ENCODE measurements around the gene SCAPER. TPM values are rescaled to one million over a fixed set of nuclear protein-coding genes. Genes with fewer than 3 reads are reported as not detected.
"Not testable (repeated sequence)": the region's sequence is repeated elsewhere in the genome, so short reads cannot be mapped to it uniquely, and the experiment has no call there.

The SCAPER gene
- total RNA-seq, 1 experiment from 2014 or later = 12.7 TPM

DNA sequence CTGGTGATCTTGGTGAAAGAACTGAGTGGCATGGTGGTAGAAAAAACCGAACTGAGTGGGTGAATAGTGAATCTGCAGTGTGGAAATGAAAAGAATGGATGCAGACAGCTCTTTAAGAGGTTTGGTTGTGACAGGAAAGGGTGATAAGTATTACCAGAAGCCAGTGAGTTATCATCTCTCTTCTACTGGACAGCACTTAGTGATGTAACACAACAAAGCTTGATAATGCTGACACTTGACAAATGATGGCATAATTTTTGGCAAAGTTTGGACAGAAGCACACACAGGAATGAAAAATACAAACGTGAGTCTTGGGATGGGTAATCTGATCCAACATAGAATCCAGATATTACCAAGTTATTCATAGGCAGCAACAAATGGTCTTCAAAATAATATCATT lies 456.4 kb downstream of the SCAPER start:
- in situ Hi-C loops (cut with HindIII; ENCODE audit: low pct_unique_long_range_greater_than_20kb, low sequenced_read_pairs) = no loop called here
- no peak for DNase-seq (ENCODE audit: low read depth, low spot score)

DNA sequence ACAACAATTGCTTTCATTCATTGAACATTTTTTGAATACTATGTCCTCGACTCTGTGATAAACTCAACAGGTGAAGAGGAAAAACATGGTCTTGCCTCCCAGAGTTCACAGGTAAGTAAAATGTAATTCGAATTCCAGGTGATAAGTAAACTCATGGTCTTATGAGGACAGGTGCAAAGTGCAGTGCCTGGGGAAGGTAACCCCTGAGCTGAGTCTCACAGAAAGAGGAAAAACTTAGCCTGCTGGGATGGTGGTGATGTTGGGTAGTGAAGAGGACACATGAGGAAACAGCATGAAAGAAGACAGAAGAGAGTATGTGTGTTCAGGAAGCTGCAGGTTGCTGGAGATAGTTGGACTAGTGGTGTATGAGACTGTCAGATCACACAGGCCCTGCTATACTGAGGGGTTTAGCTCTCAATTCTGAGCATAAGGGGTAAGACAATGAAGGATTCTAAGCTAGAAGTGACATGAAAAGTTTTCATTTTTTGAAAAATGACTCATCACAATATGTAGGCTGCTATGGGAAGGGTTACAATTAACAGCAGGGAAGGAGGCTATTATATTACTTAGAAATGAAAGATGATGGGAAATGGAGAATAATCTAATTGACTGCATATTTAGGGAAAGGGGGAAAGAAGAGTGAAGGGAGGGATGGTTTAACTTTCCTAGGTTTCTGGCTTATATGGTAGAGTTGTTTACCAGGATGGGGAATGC lies 457.3 kb downstream of the SCAPER start:
- no peak for DNase-seq (ENCODE audit: low read depth, low spot score)
- in situ Hi-C loops (cut with HindIII; ENCODE audit: low pct_unique_long_range_greater_than_20kb, low sequenced_read_pairs) = no loop called here

DNA sequence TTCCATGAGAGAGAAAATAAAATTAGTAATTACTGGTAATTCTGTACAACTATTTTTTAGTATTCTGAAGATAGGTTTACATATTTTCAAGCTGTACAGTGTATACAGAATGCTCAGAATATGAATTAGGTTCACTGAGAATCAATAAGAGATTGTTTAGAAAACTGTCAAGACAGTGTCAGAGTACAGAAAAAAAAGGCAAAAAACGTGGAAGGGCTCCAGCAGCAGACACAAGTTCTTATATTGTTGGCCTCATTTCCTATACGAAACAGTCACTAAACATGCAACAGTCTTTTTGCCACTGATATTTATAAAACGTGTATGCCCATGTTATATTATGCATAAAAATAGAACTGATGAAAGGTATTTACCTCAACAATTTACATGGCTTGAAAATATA lies 464.7 kb downstream of the SCAPER start:
- no peak for DNase-seq (ENCODE audit: low read depth, low spot score)
- in situ Hi-C loops (cut with HindIII; ENCODE audit: low pct_unique_long_range_greater_than_20kb, low sequenced_read_pairs) = no loop called here

DNA sequence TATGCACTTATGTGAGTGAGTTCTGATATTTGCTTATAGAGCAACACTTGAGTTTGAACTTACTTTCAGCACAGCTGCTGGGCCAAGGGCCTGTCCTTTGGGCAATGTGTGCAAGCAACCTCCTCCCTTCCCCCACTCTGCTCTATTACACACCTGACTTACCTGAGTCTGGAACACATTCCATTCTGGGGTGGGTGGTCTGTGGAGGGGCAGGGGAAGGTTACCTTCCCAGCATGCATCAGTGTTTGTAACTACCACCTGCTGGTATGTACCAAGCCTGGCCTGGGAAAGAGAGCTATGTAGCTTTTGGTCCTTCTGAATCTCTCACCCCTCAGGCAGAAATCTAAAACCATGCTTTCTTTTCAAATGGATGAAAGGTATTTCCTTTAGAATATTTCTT lies 465.6 kb downstream of the SCAPER start:
- DNase-seq (ENCODE audit: low read depth, low spot score) = no peak
- in situ Hi-C loops (cut with HindIII; ENCODE audit: low pct_unique_long_range_greater_than_20kb, low sequenced_read_pairs) = no loop called here

DNA sequence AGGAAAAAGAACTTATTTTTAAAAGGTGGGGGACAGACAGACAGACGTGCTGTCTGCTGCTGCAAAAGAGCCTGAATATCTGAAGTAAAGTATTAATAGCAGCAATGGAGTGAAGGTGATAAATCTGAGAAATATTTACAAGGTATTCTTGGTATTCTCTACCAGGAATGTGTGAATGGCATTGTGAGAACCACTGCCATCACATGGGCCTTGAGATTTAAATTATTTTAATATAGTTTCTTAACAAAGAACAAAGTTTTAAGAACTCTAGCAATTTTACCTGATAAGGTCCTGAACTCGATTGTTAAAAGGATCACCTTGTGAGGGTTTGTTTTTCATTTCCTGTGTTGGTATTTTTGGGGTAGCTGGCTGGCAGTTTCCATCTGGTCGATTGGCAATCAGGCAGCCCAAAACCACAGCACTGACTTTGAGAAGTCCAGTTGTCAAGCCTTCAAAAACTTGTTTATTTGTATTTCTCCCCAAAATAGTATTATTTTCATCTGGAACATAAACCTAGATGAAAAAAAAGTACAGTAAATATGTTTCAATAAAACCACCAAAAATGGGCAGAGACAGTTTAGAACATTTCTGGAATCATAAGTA lies 471.2 kb downstream of the SCAPER start:
- in situ Hi-C loops (cut with HindIII; ENCODE audit: low pct_unique_long_range_greater_than_20kb, low sequenced_read_pairs) = no loop called here
- DNase-seq (ENCODE audit: low read depth, low spot score) = no peak

DNA sequence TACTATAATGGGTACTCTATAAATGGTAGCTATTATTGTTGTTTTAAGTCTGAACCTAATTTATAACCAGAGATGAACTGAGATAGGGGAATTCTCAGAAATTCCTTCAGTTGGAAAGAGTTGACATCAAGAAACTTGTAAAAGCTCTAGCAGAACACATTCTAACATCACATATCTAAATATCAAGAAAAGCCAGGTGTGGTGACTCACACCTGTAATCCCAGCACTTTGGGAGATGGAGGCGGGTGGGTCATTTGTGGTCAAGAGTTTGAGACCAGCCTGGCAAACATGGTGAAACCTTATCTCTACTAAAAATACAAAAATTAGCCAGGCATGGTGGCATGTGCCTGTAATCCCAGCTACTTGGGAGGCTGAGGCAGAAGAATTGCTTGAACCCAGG lies 472.1 kb downstream of the SCAPER start:
- in situ Hi-C loops (cut with HindIII; ENCODE audit: low pct_unique_long_range_greater_than_20kb, low sequenced_read_pairs); DNase-seq (ENCODE audit: low read depth, low spot score): not testable (repeated sequence)

DNA sequence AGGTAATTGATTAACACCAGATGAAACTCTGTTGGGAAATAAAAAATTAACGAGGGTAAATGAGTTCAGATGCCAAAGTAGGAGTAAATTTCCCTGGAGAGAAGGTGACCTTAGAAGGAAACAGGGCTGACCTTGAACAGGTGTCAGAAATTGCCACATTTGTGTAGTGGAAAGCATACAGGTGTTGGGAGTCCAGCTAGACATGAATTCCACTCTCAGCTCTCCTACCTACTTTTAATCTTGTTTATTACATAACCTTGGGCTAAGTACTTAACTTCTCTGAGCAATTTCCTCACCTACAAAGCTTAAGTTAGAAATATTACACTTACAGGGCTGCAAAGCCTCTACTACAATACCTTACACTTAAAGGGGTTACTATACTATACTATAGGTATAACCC lies 472.5 kb downstream of the SCAPER start:
- no peak for DNase-seq (ENCODE audit: low read depth, low spot score)
- in situ Hi-C loops (cut with HindIII; ENCODE audit: low pct_unique_long_range_greater_than_20kb, low sequenced_read_pairs) = no loop called here

DNA sequence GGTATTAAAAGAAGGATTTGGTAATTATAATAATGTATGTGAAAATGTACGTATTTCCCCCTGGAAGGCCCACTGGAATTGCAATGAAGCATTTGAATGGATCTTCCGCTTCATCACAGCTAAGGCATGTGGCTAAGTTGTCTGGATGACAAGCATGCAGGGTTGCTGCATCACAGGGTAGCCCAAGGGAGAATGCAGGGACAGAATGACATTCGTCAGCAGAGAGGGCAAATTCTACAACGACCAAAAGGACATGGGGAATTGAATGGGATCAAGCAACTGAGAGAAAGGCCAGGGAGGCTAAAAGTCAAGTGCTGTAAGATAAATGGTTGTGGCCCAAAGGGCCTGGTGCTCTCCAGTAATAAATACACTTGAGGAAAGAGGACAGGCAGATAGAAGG lies 473.2 kb downstream of the SCAPER start:
- in situ Hi-C loops (cut with HindIII; ENCODE audit: low pct_unique_long_range_greater_than_20kb, low sequenced_read_pairs) = no loop called here
- no peak for DNase-seq (ENCODE audit: low read depth, low spot score)

DNA sequence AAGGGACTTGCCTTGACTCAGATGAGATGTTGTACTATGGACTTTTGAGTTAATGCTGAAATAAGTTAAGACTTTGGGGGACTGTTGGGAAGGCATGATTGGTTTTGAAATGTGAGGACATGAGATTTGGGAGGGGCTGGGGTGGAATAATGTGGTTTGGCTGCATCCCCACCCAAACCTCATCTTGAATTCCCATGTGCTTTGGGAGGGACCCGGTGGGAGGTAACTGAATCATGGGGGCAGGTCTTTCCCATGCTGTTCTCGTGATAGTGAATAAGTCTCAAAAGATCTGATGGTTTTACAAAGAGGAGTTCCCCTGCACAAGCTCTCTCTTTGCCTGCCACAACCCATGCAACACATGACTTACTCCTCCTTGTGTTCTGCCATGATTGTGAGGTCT lies 474.4 kb downstream of the SCAPER start:
- in situ Hi-C loops (cut with HindIII; ENCODE audit: low pct_unique_long_range_greater_than_20kb, low sequenced_read_pairs); DNase-seq (ENCODE audit: low read depth, low spot score): not testable (repeated sequence)

DNA sequence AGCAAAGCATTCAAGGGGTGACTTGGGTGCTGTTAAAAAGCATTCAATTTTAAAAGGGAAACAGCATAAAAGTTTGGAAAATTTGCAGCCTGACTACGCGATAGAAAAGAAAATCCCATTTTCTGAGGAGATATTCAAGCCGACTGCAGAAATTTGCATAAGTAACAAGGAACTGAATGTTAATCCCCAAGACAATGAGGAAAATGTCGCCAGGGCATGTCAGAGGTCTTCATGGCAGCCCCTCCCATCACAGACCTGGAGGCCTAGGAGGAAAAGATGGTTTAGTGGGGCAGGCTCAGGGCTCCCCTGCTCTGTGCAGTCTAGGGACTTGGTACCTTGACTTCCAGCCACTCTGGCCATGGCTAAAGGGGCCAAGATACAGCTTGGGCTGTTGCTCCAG lies 475.5 kb downstream of the SCAPER start:
- in situ Hi-C loops (cut with HindIII; ENCODE audit: low pct_unique_long_range_greater_than_20kb, low sequenced_read_pairs) = no loop called here
- no peak for DNase-seq (ENCODE audit: low read depth, low spot score)

DNA sequence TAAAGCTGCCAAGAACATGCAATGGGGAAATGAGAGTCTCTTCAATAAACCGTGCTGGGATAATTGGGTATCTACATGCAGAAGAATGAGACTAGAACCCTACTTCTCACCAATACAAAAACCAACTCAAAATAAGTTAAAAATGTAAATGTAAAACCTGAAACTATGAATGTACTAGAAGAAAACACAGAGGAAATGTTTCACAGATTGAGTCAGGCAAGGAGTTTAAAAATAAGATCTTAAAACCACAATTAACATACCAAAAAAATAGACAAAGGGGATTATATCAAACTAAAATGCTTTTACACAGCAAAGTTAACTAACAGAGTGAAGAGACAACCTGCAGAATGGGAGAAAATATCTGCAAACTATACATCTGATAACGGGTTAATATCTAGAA lies 478.2 kb downstream of the SCAPER start:
- in situ Hi-C loops (cut with HindIII; ENCODE audit: low pct_unique_long_range_greater_than_20kb, low sequenced_read_pairs) = no loop called here
- no peak for DNase-seq (ENCODE audit: low read depth, low spot score)

DNA sequence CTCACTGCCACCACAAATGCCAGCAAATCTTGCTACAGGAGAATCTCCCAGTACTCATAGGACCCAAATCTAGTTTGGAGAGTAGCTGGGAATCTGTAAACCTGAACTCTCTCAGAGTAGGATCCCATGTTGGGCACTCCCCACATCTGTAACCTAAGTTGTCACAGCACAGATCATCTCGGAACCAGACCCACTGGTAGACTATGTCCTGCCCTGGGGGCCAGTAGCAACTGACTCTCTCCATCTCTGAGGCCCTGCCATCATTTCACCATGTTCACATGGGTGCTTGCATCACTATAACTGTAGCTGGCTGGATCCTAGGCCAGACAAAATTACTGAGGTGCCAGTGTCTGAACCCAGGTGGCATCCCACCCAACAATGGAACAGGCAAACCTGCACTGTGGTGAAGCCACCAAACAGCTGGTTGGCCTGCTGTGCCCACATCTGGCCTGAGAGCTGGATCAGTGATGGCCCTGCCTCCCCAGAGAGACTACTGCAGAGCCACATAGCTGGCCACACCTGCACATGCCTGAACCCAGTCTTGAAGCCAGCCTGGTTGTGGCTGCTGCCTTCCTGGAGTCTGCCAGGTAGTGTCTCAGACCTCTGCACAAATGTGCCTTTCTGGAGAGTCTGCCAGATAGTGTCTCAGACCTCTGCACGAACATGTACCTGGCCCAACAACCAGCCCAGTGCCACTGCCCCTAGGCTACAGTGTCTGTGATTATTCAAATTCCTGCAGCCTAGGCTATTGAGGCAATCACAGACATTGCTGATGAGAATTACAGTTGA lies 486.6 kb downstream of the SCAPER start:
- DNase-seq (ENCODE audit: low read depth, low spot score) = no peak
- in situ Hi-C loops (cut with HindIII; ENCODE audit: low pct_unique_long_range_greater_than_20kb, low sequenced_read_pairs) = no loop called here

DNA sequence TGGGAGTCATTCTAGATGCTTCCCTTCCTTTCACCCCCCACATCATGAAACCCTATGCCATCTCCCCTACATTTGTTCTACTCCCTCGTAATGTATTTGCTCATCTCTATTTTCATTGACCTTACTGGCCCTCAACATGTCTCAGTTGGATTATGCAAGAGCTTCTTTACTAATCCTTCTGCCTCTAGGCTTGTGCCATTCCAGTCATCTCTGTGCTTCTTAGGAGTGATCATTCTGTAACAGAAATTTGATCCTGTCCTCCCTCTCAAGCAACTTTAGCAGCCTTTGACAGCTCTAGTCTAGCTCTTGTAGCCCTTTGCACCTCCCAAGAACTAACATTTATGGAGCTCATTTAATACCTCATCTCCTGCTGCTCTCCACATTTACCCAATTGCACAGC lies 503.9 kb downstream of the SCAPER start:
- no peak for DNase-seq (ENCODE audit: low read depth, low spot score)
- in situ Hi-C loops (cut with HindIII; ENCODE audit: low pct_unique_long_range_greater_than_20kb, low sequenced_read_pairs) = no loop called here

DNA sequence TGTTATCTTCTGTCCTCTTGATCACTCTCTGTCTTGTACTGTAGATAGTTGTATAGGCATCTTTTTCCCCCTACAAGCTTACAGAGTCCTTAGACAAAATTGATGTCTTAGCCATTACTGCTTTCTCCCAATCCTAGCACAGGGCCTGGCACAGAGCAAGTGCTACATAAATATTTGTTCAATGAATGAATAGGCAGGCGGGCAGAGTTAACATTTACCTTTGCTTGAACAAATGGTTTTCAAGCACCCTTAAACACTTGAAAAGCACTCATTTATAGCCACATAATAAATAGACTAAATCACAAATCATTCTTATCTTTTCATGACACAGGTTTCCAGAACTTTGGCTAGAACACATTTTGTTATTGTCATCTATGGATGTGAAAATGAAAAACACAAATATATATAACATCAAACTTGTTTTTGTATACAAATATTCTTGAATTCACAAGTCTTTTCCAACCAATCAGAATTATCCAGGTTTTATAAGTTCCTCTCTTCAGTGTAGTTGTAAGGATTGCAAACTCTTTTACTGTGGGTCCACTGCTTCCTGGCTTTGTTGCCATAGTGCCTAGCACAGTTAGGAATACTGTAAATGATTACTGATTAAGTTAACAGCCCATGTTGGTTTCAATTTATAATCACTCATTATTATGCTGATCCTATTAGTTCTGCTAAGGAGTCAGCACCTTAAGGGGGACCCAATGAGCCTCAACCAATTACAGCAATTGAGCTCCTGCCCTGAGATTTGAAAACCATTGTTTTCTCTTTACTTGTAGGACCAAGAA lies 506.6 kb downstream of the SCAPER start:
- in situ Hi-C loops (cut with HindIII; ENCODE audit: low pct_unique_long_range_greater_than_20kb, low sequenced_read_pairs) = no loop called here

DNA sequence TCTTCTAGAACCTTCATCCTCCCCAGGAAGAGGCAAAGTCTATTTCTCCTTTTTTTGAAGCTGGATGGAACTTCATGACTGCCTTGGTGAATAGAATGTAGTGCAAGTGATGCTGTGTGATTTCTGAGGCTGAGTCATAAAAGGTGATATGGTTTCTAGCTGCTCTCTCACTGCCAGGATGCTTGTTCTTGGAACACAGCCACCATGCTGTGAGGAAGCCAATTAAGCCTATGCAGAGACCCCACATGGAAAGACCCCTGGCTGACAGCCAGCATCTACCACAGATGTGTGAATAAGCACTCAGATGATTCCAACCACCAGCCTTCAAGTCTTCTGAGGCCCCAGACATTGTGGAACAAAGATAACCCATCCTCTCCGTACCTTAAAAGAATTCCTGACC lies 511.5 kb downstream of the SCAPER start:
- in situ Hi-C loops (cut with HindIII; ENCODE audit: low pct_unique_long_range_greater_than_20kb, low sequenced_read_pairs) = no loop called here
- no peak for DNase-seq (ENCODE audit: low read depth, low spot score)

More for the DNA sequence above, 506.6 kb downstream of the SCAPER start:
- no peak for DNase-seq (ENCODE audit: low read depth, low spot score)

DNA sequence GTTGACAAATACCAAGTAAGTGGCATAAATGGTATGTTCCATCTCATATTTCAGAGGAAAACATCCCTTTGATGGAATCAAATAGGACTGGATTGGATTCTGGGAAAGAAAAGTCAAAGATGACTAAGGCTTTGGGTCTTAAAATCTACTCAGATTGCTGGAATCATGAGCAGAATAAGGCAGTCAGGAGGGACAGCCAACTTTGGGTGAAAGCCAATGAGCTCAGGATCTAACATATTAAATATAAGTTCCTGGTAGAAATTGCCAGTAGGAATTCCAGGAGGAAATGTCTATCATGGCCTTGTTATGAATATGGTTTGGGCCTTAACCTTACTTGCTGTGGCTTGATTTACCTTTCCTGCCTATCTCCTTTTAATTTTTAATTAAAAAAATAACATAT lies 513.3 kb downstream of the SCAPER start:
- in situ Hi-C loops (cut with HindIII; ENCODE audit: low pct_unique_long_range_greater_than_20kb, low sequenced_read_pairs) = no loop called here
- DNase-seq (ENCODE audit: low read depth, low spot score) = no peak

DNA sequence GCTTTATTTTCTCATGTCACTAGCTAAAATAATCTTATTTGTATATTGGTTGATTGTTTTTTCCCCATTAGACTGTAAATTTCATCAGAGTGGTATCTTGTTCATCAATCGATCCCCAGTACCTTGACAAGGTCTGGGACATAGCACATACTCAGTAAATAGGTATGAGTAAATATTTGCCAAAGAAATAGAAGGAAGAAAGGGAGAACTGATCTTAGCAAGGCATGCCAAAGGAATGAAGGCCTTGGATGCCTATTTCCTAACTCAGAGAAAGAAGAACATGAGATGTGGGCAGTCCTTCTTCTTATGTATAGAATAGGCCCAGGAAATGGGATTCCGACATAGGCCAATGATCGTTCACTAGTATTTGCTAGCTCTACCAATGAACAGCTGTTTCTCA lies 513.8 kb downstream of the SCAPER start:
- DNase-seq (ENCODE audit: low read depth, low spot score) = no peak
- in situ Hi-C loops (cut with HindIII; ENCODE audit: low pct_unique_long_range_greater_than_20kb, low sequenced_read_pairs) = no loop called here

DNA sequence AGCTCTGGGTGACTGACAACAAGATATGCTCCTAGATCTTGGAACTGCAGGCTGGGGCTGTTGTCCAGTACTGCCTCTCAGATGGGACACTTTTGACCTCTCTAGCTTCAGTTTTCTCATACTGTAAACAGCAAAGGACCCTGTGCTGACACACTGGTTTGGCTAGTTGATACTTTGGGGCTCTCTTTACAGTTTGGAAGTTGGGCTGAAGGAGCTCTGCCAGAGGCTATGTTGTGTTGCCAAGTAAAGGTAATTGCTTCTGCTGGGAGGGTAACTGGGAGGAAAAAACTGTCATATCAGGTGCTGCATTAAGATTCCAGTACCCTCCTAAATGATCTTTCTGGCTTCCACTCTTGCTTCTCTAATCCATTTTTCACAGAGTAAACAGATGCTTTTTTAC lies 514.6 kb downstream of the SCAPER start:
- in situ Hi-C loops (cut with HindIII; ENCODE audit: low pct_unique_long_range_greater_than_20kb, low sequenced_read_pairs) = no loop called here
- no peak for DNase-seq (ENCODE audit: low read depth, low spot score)

All from SK-MEL-5 (cell line).